Measurements from ENCODE around the gene CST7.

Gene CST7

DNA sequence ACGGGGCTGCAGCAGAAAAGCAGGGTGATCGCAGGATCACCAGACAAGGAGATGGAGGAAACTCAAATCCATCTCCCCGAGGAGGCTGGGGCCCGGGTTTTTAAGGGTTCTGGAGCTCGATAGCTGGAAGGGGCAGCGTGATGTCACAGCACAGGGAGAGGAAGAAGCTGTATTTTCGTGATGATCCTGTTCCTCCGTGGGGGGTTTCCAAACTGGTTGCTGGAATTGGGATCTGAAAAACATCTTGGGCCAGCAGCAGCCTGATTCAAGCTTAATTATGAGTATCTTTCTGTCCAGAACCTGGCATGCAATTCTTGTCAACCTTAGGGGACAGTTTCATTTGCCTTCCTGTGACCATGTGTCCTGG is 4.1 kb downstream of the CST7 start:
- H3K36me3 ChIP-seq = peaks cover 0 to 26% (median 16%) of the 10 kb centered on the region in 3 donors
- TF ChIP-seq, protein P1, sequence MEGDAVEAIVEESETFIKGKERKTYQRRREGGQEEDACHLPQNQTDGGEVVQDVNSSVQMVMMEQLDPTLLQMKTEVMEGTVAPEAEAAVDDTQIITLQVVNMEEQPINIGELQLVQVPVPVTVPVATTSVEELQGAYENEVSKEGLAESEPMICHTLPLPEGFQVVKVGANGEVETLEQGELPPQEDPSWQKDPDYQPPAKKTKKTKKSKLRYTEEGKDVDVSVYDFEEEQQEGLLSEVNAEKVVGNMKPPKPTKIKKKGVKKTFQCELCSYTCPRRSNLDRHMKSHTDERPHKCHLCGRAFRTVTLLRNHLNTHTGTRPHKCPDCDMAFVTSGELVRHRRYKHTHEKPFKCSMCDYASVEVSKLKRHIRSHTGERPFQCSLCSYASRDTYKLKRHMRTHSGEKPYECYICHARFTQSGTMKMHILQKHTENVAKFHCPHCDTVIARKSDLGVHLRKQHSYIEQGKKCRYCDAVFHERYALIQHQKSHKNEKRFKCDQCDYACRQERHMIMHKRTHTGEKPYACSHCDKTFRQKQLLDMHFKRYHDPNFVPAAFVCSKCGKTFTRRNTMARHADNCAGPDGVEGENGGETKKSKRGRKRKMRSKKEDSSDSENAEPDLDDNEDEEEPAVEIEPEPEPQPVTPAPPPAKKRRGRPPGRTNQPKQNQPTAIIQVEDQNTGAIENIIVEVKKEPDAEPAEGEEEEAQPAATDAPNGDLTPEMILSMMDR (IDR thresholded peaks at IDR 0.05) = no peak
- H3K27ac ChIP-seq = no peak overlapping the region

DNA sequence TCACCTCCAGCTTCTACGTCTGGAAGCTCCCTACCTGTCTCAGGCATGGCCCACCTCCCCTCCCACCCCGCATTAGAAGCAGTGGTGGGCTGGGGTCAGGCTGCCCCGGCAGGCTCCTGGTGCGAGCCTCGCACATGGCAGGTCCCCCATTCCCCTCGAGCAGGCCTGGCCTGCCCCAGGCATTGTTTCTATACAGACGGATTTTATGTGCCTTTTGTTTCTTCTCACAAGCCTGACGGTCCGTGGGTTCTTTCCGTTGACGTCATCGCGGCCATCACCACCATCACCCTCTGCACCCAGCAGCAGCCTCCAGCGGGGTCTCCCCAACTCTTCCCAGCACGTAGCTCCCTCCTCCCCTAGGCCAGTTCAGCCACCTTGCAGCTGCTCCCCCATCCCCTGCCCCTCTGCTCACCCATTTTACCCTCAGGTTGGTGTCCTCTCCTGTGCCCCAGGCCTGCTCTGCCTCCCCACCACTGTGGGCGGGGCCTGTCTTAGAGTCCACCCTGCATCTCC is 4.6 kb downstream of the CST7 start:
- no peaks in the 10 kb centered on the region for H3K4me1 ChIP-seq
- no peak overlapping the region for H3K4me3 ChIP-seq
- H3K27me3 ChIP-seq = peaks cover 0 to 12% of the 10 kb centered on the region in 2 donors
- H3K36me3 ChIP-seq = peaks cover 0 to 31% (median 16%) of the 10 kb centered on the region in 3 donors
- no peak overlapping the region for H3K27ac ChIP-seq
- H3K9me3 ChIP-seq = no peaks in the 10 kb centered on the region
- intact Hi-C loops (cut with DNase I; ENCODE audit: low total_unique reads) = no loop called here
- TF ChIP-seq, protein P1 (IDR thresholded peaks at IDR 0.05) = no peak
- no peak for DNase-seq

More for the DNA sequence above, 4.1 kb downstream of the CST7 start:
- no peak for DNase-seq
- no peak overlapping the region for H3K4me3 ChIP-seq
- no peaks in the 10 kb centered on the region for H3K9me3 ChIP-seq
- no peaks in the 10 kb centered on the region for H3K4me1 ChIP-seq
- intact Hi-C loops (cut with DNase I; ENCODE audit: low total_unique reads) = no loop called here
- H3K27me3 ChIP-seq = peaks cover 0 to 12% of the 10 kb centered on the region in 2 donors

DNA sequence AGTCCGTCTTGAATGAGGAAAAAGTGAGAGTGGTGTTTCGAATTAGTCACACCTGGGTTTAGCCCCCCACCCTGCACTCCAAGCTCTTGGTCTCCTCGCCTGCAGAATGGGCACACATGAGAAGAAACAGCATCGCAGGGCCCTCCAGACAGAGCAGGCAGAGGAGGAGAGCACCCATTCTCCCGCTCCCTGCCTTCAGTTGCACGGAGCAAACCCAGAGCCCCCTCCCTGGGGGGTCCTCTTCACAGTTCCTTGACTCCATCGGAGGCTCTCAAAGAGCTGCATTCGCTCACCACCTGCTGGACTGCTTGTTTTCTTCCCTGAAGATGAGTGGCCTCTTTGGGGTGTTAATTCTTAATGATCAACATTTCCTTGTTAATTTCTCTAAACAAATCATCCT is 5.1 kb downstream of the CST7 start:
- no peak for DNase-seq
- TF ChIP-seq, protein P1 (IDR thresholded peaks at IDR 0.05) = no peak
- no peaks in the 10 kb centered on the region for H3K9me3 ChIP-seq
- intact Hi-C loops (cut with DNase I; ENCODE audit: low total_unique reads) = no loop called here
- peaks cover 0 to 36% (median 19%) of the 10 kb centered on the region in 3 donors for H3K36me3 ChIP-seq
- peaks cover 0 to 12% of the 10 kb centered on the region in 2 donors for H3K27me3 ChIP-seq
- H3K4me3 ChIP-seq = no peak overlapping the region
- no peak overlapping the region for H3K27ac ChIP-seq
- no peaks in the 10 kb centered on the region for H3K4me1 ChIP-seq

DNA sequence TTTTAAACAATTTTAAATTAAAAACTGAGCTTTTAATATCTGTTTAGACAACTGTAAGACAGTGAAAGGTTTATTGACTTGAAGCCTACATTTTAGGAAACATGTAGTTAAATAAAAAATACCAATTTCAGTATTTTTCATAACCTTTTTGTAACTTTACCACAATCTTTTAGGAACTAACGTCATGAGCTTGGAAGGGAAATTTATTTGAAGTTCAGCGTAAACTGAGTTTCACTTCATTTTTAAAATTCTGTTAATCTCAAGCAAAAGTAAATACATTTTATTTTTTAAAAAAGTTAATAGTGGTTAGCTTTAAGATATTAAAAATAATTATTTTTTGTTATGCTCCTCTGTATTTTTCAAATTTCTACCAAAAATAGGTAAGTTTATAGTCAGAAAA is 5.5 kb downstream of the CST7 start:
- Histone ChIP-seq H3K9me3 (no peaks in the 10 kb centered on the region), H3K36me3 (peaks cover 0 to 40% (median 23%) of the 10 kb centered on the region in 3 donors), H3K27ac (no peak overlapping the region), H3K4me3 (no peak overlapping the region), H3K4me1 (no peaks in the 10 kb centered on the region), H3K27me3 (peaks cover 0 to 12% of the 10 kb centered on the region in 2 donors)
- intact Hi-C loops (cut with DNase I; ENCODE audit: low total_unique reads) = no loop called here
- TF ChIP-seq, protein P1 (IDR thresholded peaks at IDR 0.05) = no peak
- no peak for DNase-seq

DNA sequence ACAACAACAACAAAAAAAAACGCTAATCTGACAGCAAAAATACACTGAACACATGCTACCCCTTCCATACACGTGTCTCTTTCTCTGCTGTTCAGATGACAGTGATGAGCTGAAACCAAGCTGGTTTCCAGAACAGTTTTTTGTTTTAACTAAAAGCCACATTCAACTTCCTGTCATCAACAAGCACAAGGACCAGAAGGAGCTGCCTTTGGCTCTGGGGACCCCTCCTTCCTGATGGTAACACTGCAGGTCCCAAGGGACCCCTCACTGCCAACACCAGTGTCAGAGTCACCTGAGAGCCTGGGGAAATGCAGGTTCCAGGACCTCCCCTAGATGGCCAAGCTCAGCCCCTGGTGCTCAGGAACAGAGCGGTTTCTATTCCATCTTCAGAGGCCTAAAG is 6.0 kb downstream of the CST7 start:
- intact Hi-C loops (cut with DNase I; ENCODE audit: low total_unique reads) = no loop called here
- Histone ChIP-seq H3K4me1 (no peaks in the 10 kb centered on the region), H3K27me3 (peaks cover 0 to 12% of the 10 kb centered on the region in 2 donors), H3K9me3 (no peaks in the 10 kb centered on the region), H3K27ac (no peak overlapping the region), H3K36me3 (peaks cover 0 to 45% (median 28%) of the 10 kb centered on the region in 3 donors), H3K4me3 (no peak overlapping the region)
- no peak for DNase-seq
- TF ChIP-seq, protein P1 (IDR thresholded peaks at IDR 0.05) = no peak

Measured in tibial artery (tissue), 4 donors.